Limb (tissue), 2 donors: ENCODE data around the gene PARD3B.

Source experiments
- DNase-seq, 2 donors: peaks; one replicate each; pipeline ENCODE4 v3.0.0-alpha.2; 2016; ENCODE audit errors: extremely low spot score in 2 of 2

The PARD3B gene

DNA sequence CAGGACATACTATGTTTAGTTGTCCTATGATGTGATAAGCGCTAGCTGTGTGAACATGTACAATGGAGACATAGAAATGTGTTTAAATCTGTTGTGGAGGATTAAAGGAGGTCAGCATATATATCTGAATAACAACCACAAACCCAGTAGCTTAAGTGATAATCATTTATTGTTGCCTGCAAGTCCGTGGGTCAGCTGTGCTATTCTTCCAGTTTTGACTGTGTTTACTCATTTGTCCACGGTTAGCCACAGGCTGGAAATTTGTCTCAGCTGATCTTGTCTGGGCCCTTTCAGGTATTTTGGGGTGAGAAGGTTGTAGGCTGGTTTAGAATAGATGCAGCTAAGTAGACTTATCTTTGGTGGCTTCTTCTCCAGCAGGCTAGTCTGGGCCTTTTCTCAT is 110.4 kb downstream of the PARD3B start:
- no peak for DNase-seq

- no peak for DNase-seq
Observed at GRCh38 chr2:204657024-204657423, 111.7 kb downstream of the PARD3B start.

DNA sequence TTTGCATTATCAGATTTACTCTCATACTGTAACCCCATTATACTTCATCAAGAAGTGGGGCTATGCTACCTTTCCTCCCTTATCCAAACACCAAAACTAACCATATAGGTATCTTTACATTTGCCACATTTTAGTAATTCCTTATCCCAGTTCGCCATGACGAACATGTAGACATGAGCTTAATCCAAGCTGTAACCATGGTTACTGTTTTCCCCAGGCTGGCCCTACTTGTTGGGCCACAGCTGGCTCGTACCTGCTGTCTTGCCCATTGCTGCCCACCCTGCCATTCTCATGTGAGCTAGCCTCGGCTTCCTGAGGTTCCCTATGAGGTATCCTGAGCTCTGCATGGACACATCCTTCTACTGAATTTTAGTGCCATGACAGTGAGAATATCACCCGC is 117.7 kb downstream of the PARD3B start:
- DNase-seq, result no peak

GRCh38 chr2:204663816-204664425 is 118.6 kb downstream of the PARD3B start:
- no peak for DNase-seq

GRCh38 chr2:204664708-204665121 is 119.4 kb downstream of the PARD3B start:
- DNase-seq, result no peak

- no peak for DNase-seq
Observed at GRCh38 chr2:204665207-204665606, 119.9 kb downstream of the PARD3B start.

GRCh38 chr2:204665771-204666170 is 120.5 kb downstream of the PARD3B start:
- no peak for DNase-seq

- DNase-seq, result no peak
Observed at GRCh38 chr2:204667990-204668389, 122.7 kb downstream of the PARD3B start.

- no peak for DNase-seq
Observed at GRCh38 chr2:204669382-204669781, 124.1 kb downstream of the PARD3B start.

- no peak for DNase-seq
Observed at GRCh38 chr2:204670124-204670523, 124.8 kb downstream of the PARD3B start.

GRCh38 chr2:204670756-204671155 is 125.5 kb downstream of the PARD3B start:
- DNase-seq, result no peak

DNA sequence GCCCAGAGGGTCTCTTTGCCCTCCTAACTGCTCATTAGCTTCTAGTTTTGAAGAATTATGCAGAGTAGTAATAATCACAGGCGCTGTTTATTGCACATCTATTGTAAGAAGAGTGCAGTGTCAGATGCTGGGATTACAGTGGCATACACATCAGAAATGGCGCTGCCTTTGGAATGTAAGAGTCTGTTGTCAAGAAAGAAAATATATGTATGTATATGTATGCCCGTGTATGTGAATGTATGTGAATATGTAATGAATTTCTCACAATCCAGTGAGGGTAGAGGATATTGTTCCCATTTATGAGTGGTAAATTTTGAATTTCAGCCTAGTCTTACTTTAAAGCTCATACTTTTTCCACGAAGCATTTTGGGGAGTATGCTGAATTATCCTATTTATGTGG is 127.5 kb downstream of the PARD3B start:
- DNase-seq, result no peak

GRCh38 chr2:204673877-204674276 is 128.6 kb downstream of the PARD3B start:
- DNase-seq, result no peak

DNA sequence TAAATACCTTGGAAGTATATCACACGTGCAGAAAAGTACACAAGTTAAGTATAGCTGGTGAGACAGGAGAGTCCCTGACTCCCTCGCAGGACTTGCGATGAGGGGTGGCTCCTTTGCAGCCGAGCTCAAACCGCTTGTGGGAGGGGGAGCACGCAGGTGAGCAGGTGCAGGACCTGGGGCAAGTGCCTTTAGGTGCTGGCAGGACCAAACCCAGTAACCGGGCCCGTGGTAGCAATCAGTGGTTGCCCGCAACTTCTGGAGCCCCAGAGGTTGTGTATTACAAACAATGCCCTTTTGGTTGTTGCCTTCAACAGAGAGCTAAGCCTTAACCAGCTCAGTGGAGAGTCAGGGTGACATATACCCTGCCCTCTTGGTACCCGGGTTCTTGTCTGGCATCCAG is 132.8 kb downstream of the PARD3B start:
- DNase-seq, result no peak

- DNase-seq, result no peak
Observed at GRCh38 chr2:204680576-204680975, 135.3 kb downstream of the PARD3B start.

DNA sequence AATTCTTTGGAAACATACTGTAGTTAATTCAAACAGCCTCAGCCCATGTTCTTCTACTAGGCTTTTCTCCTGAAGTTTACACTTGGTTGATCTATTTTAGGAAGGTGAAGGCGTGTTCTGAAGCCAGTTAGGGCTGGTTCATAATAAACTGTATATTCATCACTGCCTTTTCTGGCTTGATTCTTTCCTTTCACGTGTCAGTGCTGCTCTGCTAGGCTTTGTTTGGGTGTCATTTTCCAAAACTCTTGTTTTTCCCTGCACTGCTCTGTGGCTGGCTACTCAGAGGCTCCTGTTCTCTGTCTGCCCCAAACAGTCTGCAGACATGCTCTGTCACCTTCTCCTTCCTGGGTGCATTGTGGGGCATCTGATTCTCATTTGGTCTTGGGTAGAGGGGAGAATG is 136.1 kb downstream of the PARD3B start:
- peak in 1 of 2 donors; percentile 21 for DNase-seq

DNA sequence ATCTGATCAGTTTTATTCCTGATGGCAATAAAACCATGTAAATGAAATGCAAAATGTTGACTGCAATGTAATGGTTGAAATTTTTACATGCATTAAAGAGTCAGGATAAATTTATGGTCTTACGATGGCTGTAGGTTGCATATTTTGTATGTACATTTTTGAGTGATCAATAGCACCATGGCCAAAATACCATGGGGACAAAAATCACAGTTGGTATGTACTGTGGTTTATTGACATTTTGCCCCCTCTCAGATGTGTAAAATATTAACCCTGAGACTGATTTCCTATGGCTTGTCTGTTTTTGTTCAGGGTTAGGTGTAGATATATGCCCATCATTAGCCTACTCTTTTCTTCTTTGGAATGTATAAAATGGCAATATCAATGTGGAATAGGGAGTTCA is 138.1 kb downstream of the PARD3B start:
- DNase-seq, result no peak

DNA sequence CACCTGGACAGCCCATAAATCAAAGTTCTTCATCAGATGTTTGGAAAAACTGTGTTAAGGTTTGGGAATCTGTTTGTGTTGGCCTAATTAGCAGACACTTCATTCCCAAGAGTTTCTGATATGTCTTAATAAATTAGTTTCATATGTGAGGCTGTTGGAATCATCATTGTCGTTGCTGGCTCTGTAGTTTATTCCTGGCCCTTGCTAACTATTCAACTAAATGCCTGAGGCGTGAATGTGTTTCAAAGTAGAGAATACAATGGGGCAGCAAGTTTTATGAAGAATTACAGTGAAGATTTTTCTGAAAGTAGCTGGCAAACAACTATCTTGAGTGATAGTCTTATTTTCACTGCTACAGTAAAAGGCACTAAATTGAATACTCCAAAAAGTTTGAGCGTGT is 141.1 kb downstream of the PARD3B start:
- no peak for DNase-seq

DNA sequence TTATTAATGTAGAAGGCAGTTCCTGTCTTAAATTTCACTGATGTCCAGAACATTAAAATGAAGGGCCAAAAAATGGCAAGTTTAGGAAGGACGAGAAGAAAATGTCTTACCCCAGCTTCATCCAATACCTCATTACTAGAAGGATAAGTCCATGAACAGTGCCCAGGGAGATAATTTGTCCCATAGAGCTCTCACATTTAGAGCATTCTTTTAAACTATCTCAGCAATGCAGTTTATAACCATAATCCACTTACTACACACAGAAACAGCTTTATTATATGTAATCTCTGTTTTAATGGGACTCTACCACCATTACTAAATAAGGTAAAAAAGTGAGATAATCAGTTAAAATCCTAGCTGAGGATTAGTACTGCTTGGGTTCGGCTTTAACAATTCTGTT is 142.5 kb downstream of the PARD3B start:
- no peak for DNase-seq

- DNase-seq, result peak; percentile 46 to 83
Observed at GRCh38 chr2:204691911-204692510, 146.7 kb downstream of the PARD3B start.

- DNase-seq, result no peak
Observed at GRCh38 chr2:204692790-204693189, 147.5 kb downstream of the PARD3B start.

GRCh38 chr2:204693262-204693661 is 148.0 kb downstream of the PARD3B start:
- DNase-seq, result no peak

GRCh38 chr2:204695506-204695905 is 150.2 kb downstream of the PARD3B start:
- no peak for DNase-seq

GRCh38 chr2:204696124-204696523 is 150.8 kb downstream of the PARD3B start:
- DNase-seq, result no peak
